ENCODE data around the gene STYXL2.

Gene STYXL2

GRCh38 chr1:167093846-167094516 is at the start of gene STYXL2:
Gene STYXL2 (plus strand): TSS chr1:167094075. CDS start chr1:167094850, 775 bp downstream.
- no peak for DNase-seq

GRCh38 chr1:167051907-167052306 is 42.0 kb upstream of the STYXL2 start:
- DNase-seq, result no peak

GRCh38 chr1:167052389-167052788 is 41.5 kb upstream of the STYXL2 start:
- no peak for DNase-seq

- DNase-seq, result no peak
These were observed 39.3 kb upstream of the STYXL2 start for GRCh38 chr1:167054531-167054930.

DNA sequence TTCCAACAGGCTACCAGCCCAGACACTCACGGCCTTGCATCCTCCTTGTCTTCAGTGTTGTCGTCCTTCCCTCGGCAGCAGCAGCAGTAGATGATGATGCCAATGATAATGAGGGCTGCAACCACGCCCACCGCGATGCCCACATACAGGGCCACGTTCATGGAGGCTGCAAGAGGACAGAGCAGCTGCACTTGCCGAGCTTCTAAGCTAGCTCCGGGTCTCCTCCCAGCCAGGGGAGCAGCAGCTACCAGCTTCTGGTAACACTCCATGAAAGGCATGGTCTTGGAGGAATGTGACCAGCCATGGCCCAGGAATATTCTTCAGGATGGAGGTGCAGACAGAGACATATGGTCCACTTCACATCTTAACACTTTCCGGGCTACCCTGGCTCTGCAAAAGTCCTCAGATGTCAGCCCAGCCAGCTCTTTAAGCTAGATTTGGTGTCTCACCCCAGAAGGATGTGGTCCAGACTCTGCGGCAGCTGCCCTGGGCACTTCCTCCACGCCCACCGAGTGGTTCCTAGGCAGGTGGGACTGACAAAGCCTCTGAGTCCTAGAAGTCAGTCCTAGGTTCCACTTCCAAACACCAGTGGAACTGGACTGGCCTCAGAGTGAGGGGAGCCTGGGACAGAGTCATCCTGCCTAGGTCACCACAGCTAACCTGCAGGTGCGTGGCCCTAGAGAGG is 38.8 kb upstream of the STYXL2 start:
- no peak for DNase-seq

DNA sequence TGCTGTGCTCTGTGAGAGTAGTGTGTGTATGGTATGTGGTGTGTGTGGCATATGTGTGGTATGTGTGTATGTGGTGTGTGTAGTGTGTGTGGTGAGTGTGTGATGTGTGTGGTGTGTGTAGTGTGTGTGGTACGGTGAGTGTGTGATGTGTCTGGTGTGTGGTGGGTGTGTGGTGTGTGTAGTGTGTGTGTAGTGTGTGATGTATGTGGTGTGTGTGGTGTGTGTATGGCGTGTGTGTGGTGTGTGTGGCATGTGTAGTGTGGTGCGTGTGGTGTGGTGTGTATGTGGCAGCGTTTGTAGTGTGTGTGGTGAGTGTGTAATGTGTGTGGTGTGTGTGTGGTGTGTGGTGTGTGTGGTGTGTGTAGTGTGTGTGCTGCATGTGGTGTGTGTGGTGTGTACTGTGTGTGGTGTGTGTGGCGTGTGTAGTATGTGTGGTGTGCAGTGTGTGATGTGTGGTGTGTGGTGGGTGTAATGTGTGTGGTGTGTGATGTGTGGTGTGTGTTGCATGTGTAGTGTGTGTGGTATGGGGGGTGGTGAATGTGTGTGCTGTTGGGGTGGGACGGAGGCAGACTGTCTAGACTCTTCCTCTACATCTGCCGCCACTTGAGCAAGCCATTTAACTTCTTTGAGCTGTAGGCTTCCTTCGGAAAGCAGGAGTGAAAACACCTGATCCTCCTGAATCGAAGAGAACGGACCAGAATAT is 37.2 kb upstream of the STYXL2 start:
- no peak for DNase-seq

- DNase-seq, result peak; percentile 42
These were observed 36.6 kb upstream of the STYXL2 start for GRCh38 chr1:167057241-167057688.

DNA sequence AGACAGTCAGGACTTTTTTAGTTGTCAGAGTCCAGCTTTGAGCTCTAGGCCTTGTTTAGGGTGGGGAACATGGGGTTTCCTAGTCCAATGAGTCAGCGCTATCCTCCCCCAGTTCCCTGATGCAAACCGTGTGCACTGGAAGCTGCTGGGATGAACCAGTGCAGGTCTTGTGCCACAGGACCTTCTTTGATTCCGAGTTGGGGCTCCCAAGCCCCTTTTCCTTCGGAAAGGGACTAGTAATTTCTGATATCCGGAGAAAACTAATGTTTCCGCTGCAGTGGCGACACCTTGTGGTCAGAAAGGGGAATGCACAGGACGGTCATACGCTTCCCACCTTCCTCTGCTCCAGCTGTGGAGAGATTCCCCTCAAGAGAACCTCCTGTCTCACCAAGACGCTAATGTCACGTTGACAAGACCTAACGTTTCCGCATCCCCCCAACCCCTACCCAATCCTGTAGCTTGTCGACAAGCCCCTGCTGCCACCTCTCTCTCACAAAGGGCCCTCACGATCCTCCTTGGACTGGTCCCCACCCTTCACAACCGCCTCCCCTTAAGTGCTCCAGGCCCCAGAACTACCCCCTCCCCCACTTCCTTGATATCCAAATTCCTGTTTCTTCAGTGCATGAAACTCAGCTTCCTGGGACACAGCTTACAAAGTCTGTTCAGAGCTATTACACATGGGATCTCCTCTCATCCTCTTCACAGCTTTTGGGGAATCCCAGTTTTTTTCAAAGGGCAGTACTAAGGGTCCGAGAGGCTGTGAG is 34.6 kb upstream of the STYXL2 start:
- peak; percentile 83 for DNase-seq

DNA sequence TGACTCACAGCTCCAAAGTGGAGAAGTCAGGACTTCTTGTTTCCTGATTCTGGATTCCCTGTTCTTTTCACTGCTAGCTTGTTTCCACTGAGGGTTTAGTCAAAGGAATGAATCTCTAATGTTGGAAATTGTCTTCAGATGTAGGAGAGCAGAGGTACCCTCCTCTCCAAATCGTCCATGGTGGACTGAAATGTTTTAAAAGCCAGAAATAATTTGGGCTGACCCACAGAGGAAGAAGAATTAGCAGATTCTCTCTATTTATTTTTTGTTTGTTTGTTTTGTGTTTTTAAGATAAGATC is 34.1 kb upstream of the STYXL2 start:
- DNase-seq, result no peak

DNA sequence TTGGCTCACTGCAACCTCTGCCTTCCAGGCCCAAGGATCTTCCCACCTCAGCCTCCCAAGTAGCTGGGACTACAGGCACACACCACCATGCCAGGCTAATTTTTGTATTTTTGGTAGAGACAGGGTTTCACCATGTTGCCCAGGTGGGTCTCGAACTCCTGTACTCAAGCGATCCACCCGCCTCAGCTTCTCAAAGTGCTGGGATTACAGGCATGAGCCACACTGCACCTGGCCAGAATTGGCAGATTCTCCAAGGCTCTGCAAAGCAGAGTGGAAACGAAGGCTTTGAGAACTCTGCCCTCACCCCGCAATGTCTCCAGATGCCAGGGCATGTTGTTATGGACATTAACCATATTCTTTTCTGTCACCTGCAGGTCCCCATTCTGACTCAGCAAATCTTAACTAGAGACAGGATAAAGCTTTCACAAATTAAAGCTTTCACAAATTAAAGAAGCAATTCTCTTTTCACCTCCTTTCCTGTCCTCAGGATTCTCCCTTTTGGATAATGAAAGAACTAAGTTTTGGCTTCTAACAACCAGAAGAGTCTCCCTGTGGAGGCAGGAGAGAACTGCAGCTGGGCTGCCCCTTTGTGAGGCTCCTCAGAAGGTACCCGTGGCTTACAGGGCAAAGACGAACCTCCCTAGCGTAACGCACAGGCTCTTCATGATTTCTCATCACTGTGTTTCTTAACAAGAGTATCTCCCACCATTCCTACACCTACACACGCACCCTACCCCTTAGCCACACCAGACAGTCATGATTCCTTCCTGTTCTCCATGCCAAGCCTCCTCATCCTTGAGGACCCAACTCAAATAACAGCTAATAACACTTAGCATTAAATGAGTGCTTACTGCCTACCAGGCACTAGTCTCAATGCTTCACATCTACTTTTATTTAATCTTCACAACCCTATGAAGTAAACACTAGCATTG is 33.5 kb upstream of the STYXL2 start:
- DNase-seq, result no peak

- DNase-seq, result no peak
These were observed 32.8 kb upstream of the STYXL2 start for GRCh38 chr1:167061073-167061464.

DNA sequence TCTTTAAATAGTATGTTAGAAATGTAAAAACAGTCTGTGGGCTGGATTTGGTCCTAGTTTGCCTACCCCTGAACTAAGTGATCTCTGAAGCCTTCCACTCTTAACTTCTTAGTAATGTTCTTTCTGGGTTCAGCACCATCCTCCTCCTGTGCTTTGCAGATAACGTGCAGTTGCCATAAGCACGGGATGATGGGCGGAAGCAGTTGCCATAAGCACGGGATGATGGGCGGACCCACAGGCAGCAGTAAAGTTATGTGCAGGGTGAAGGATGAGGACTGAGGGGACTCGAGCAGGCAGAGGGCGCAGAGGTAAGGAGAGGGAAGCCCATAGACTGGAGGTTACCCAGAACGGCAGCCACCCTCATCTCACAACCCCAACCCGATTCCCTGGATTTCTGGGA is 29.3 kb upstream of the STYXL2 start:
- no peak for DNase-seq

DNA sequence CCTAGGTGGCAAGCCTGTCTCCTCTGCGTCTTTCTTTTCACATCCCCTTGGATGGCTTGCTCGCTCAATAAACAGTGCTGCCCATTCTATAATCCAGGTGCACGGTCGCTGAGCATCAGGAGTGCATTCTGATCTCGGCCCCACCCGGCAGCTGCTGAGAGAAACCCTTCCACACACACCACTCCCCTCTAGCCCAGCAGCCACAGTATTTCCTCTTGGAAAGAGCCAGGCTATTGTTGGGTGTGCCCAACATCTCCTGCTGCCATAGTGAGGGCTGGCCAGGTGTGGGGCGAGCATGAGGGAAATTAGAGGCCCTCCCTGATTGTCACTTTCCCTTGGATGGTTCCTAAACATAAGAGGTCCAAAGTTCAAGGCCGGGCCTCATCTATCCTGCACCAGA is 28.4 kb upstream of the STYXL2 start:
- DNase-seq, result no peak

DNA sequence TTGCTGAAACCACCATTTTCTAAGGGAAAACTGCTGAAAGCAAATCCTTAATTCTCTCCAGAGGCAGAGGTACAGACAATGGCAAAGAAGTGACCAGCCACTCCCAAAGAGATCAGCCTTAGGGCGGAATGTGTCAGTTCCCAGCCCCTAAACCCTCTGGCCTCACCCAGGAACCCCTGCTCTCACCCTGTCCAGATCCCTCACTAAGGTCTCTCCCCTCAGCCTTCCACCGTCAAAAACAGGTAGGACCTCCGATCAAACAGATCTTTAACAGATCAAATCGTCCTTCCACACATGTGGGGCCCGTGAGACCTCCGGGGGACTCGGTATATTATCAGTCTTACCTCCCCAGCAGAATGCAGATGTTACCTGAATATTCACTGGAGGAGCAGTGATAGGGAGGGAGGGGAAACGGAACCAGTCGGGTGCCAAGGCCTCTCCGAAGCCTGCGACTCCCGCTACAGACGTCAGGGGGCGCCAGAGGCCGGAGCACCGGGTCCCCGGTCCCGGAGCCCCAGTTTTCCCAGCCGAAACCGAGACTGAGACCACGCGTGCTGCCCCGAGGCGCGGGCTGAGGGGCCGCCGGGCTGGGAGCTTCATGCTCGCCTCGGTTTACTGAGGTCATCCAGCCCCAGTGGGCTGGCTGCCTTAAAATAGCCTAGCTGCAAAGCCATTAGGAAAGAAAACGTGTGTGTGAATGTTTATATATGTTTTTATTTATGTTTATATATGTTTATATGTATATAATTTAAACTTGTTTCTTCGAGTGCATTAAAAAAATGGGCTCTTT is 27.3 kb upstream of the STYXL2 start:
- peak; percentile 87 for DNase-seq

DNA sequence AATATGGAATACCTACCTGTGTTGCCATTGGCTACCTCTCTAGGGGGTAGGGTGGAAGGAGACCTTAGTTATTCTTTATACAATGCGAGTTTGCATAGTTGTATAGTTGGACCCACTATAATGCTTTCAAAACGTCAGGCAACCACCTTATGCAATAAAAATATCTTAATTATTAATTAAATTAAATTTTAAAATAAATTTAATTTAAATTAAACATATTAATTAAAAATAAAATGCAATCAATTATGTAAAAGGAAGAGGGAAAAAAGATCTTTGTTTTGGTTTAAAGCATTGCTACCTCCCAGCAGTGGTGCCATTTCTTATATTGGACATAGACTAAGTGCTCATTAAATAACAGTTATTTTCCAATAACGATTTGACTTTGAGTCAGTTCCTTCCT is 26.0 kb upstream of the STYXL2 start:
- DNase-seq, result no peak

GRCh38 chr1:167068761-167069160 is 25.1 kb upstream of the STYXL2 start:
- no peak for DNase-seq

DNA sequence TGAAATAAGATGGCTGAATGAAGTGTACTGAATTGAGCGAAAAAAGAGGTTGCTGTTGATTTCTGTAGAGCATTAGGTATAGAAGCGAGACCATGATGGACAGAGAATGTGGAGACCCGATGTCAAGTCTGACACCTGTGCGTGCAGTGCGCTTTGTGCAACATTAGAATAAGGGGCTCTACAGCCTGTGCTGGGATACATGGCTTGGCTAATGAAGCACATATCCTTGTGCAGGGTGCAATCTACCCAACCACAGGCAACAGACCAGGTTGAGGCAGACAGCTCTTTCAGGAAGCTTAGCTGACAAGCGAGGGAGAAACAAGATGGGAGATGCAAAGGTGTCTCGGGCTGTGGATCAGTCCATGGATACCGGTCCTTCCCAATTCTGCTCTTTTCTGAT is 22.6 kb upstream of the STYXL2 start:
- DNase-seq, result no peak

GRCh38 chr1:167076136-167076710 is 17.7 kb upstream of the STYXL2 start:
- DNase-seq, result no peak

GRCh38 chr1:167077128-167077867 is 16.6 kb upstream of the STYXL2 start:
- no peak for DNase-seq

DNA sequence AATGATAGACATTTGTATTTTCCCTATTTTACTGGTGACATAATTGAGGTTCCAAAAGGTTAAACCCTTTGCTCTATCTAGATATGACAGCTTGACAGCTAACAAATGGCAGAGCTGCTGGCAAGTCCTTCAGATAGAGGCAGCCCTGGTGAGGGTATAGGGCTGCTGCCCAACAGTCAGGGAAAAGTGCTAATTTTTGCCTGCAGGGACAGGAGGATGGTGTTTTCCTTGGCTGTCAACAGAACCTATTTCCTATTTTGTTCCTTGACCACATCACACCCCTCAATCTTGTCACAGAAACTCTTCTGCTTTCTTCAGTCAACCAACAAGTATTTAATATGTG is 16.0 kb upstream of the STYXL2 start:
- no peak for DNase-seq
